ENCODE data around the gene HYOU1. TPM values are rescaled to one million over a fixed set of nuclear protein-coding genes. Genes with fewer than 3 reads are reported as not detected.
A peak's percentile ranks its signal among the peaks of the same experiment; 100 is the strongest.

Gene HYOU1
- total and polyA plus RNA-seq, 2 of the 8 experiments (the other 6 are each of a cell fraction or from before 2014, with no cell fraction given) = 239 to 295 TPM

DNA sequence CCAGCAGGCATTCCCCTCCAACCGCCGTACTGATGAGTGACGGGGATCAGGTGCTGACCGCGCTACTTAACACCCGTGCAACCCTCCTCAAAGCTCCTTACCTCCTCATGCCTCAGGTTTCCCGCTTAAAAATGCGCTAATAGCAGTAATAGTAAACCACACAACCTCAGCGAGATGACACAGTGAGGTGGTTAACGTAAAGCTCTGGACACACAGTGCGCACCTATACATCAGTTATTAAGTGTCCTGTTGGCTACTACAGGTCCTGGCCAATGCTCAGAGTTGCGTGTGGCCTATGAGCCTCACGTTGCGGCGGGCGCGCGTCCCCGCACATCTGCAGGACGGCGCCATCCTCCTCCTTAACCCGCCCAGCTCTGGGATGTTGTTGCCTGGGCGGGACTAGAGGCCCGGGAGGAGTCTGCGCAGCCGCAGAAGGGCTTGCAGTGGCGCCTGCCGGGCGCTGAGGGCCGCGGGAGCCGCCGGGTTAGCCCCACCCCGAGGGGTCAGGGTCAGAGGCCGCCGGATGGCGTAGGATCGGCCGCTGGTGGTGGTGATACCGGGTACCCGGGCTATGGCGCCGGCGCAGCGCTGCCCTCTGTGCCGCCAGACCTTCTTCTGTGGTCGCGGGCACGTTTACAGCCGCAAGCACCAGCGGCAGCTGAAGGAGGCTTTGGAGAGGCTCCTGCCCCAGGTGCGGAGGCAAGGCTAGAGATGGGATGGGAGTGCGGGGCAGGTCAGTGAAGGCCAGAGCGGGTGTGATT is 59.2 kb downstream of the HYOU1 start, which contains the start of gene CENATAC:
CENATAC (plus strand) TSS at position 512 of the 761 bp plus-strand sequence; CDS start at position 572, 60 bp downstream.
- H4K91ac ChIP-seq (replicated peaks; ENCODE audit: insufficient read length, low read length) = peak within 1 kb of the TSS; percentile 69
- H4K20me1 ChIP-seq (replicated peaks in 1 of 2; ENCODE audit: control insufficient read depth in 1 of 2, insufficient read depth in 2 of 2, low read length in 2 of 2) = no peaks in the 10 kb centered on the region
- FAIRE-seq = no peak
- H3K79me1 ChIP-seq (ENCODE audit: low read depth, low read length) = peaks cover 7% of the 10 kb centered on the region
- H3K79me2 ChIP-seq (ENCODE audit: control insufficient read depth in 1 of 2, insufficient read depth in 2 of 2, low read length in 2 of 2) = peaks cover 0 to 41% of the 10 kb centered on the region in 2 experiments; a peak in 3 of 4 replicates
- peaks cover 3 to 30% (median 17%) of the 10 kb centered on the region in 4 experiments; a peak in 7 of 8 replicates for H3K36me3 ChIP-seq (ENCODE audit: control insufficient read depth in 2 of 4, insufficient read depth in 4 of 4, low read length in 3 of 4)
- peak within 1 kb of the TSS; percentile 97 for H2AFZ ChIP-seq (ENCODE audit: low read length)
- peak within 1 kb of the TSS; percentile 84 to 97 (median 90) for H3K4me3 ChIP-seq (ENCODE audit: extremely low read depth in 1 of 4, insufficient read depth in 2 of 4, low read depth in 3 of 4, low read length in 4 of 4)
- no peak within 1 kb of the TSS for H2BK20ac ChIP-seq (ENCODE audit: low read length)
- peak within 1 kb of the TSS; percentile 85 for H3K18ac ChIP-seq (ENCODE audit: extremely low read depth, low read length)
- H3K27ac ChIP-seq (ENCODE audit: low read depth, low read length) = peak within 1 kb of the TSS; percentile 72
- ChIA-PET CTCF (ENCODE audit: partially characterized antibody) (interaction anchor here (0.7 to 1.4 kb wide), 3 partner anchors 34 to 121 kb away, joined by 3 to 5 read pairs (median 3); no protein-coding TSS in a partner anchor), POLR2A (ENCODE audit: partially characterized antibody) (interaction anchor here (0.7 to 15.2 kb wide), 20 partner anchors 13 to 344 kb away, joined by 3 to 264 read pairs (median 3); partner anchors contain the start of genes HMBS, RPS25, SLC37A4 and TRAPPC4)
- peak within 1 kb of the TSS; percentile 78 to 93 (median 81) for H3K9ac ChIP-seq (replicated peaks in 1 of 4; ENCODE audit: extremely low read depth in 1 of 4, low read depth in 3 of 4, low read length in 3 of 4)
- peak within 1 kb of the TSS; percentile 97 for H3K4ac ChIP-seq (replicated peaks; ENCODE audit: insufficient read length, low read depth, low read length)
- H4K5ac ChIP-seq (ENCODE audit: insufficient read length, low read depth, low read length) = peak within 1 kb of the TSS; percentile 78
- H2BK12ac ChIP-seq (ENCODE audit: low read depth, low read length) = peak within 1 kb of the TSS; percentile 45
- H3K23ac ChIP-seq (ENCODE audit: insufficient read length) = no peak within 1 kb of the TSS
- peaks cover 12% of the 10 kb centered on the region for H3K23me2 ChIP-seq (ENCODE audit: low read depth, low read length)
- peak within 1 kb of the TSS; percentile 90 for H4K8ac ChIP-seq (ENCODE audit: extremely low read depth, insufficient read depth, low read length)
- H3K56ac ChIP-seq (replicated peaks; ENCODE audit: insufficient read length, low read depth, low read length) = peak within 1 kb of the TSS; percentile 90
- peak within 1 kb of the TSS; percentile 93 for H2BK5ac ChIP-seq (ENCODE audit: low read depth, low read length)
- peak within 1 kb of the TSS; percentile 76 for H2AK5ac ChIP-seq (ENCODE audit: low read depth, low read length)
- no peaks in the 10 kb centered on the region for H3K27me3 ChIP-seq (replicated peaks in 1 of 4; ENCODE audit: control insufficient read depth in 3 of 4, extremely low read depth in 1 of 4, insufficient read depth in 3 of 4, low read length in 3 of 4)
- 2% methylated on average over 54 of the region's 54 CpGs; no CpG with 5 or more reads in 1 of the 2 experiments for WGBS, 2 experiments (ENCODE audit: extremely low coverage in 1 of 2, insufficient coverage in 1 of 2, insufficient read length in 1 of 2, insufficient replicate concordance in 2 of 2, low coverage in 1 of 2, low lambda C conversion rate in 2 of 2, missing lambda C conversion rate in 1 of 2)
- no peak within 1 kb of the TSS for H2BK120ac ChIP-seq (replicated peaks; ENCODE audit: low read depth, low read length)
- H3K4me1 ChIP-seq (replicated peaks in 1 of 4; ENCODE audit: control insufficient read depth in 3 of 4, insufficient read depth in 4 of 4, low read length in 3 of 4) = peaks cover 0 to 6% (median under 1%) of the 10 kb centered on the region in 4 experiments; a peak in 2 of 7 replicates
- peak within 1 kb of the TSS; percentile 51 for H3K14ac ChIP-seq (ENCODE audit: insufficient read length)
- H3K9me3 ChIP-seq (ENCODE audit: insufficient read depth in 2 of 2, low read depth in 1 of 2, low read length in 1 of 2) = no peaks in the 10 kb centered on the region
- H3K4me2 ChIP-seq (ENCODE audit: insufficient read depth in 1 of 2, low read depth in 2 of 2, low read length in 2 of 2) = peak within 1 kb of the TSS; percentile 95 to 100
- H2BK15ac ChIP-seq (ENCODE audit: low read length) = no peak within 1 kb of the TSS; the same call in 1 of the 2 replicates
- peak; percentile 77 to 95 for DNase-seq (ENCODE audit: low read depth in 1 of 2, low spot score in 2 of 2)
- TF ChIP-seq CHD2 (IDR thresholded peaks at IDR 0.05; ENCODE audit: low read length) (no peak), CHD1 (IDR thresholded peaks at IDR 0.05; ENCODE audit: low read depth, low read length) (no peak), EZH2 (IDR thresholded peaks at IDR 0.05; ENCODE audit: low read depth, low read length, severe bottlenecking) (no peak), POLR2A (IDR thresholded peaks at IDR 0.05; ENCODE audit: control extremely low read depth in 1 of 2, low read depth in 2 of 2, low read length in 2 of 2) (peak; percentile 81 to 86; a peak in 2 of 3 replicates), SIX5 (IDR thresholded peaks at IDR 0.05; ENCODE audit: low read depth, low read length) (no peak), GABPA (IDR thresholded peaks at IDR 0.05; ENCODE audit: borderline replicate concordance, insufficient read depth, low read length) (no peak), JUN (IDR thresholded peaks at IDR 0.05; ENCODE audit: low read depth, low read length) (no peak), YY1 (IDR thresholded peaks at IDR 0.05; ENCODE audit: low read depth, low read length) (peak; percentile 85), CBX8 (IDR thresholded peaks at IDR 0.05; ENCODE audit: borderline replicate concordance, low read depth, low read length) (no peak)
- TF ChIP-seq, protein P1, sequence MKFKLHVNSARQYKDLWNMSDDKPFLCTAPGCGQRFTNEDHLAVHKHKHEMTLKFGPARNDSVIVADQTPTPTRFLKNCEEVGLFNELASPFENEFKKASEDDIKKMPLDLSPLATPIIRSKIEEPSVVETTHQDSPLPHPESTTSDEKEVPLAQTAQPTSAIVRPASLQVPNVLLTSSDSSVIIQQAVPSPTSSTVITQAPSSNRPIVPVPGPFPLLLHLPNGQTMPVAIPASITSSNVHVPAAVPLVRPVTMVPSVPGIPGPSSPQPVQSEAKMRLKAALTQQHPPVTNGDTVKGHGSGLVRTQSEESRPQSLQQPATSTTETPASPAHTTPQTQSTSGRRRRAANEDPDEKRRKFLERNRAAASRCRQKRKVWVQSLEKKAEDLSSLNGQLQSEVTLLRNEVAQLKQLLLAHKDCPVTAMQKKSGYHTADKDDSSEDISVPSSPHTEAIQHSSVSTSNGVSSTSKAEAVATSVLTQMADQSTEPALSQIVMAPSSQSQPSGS (IDR thresholded peaks at IDR 0.05; ENCODE audit: low read length) = peak; percentile 42; the same call in 1 of the 2 replicates

All from H1 (cell line).